Fibroblast of skin of left biceps (primary cell): ENCODE results near the gene MEP1B.
"Not testable (repeated sequence)": the region's sequence is repeated elsewhere in the genome, so short reads cannot be mapped to it uniquely, and the experiment has no call there.

Source experiments
- DNase-seq, 2 experiments: peaks; one replicate each; pipeline ENCODE4 v3.0.0-alpha.2; 2013; ENCODE audit warnings: low read depth in 2 of 2

The MEP1B gene

GRCh38 chr18:32189790-32190189 is at the start of gene MEP1B:
TSS of gene MEP1B (plus strand) at chr18:32190039. CDS start at chr18:32190071, 32 bp downstream.
- no peak for DNase-seq

- no peak for DNase-seq
These were observed 41.5 kb upstream of the MEP1B start for GRCh38 chr18:32148185-32148870.

GRCh38 chr18:32152705-32153448 is 37.0 kb upstream of the MEP1B start:
- no peak for DNase-seq

GRCh38 chr18:32156855-32157254 is 33.0 kb upstream of the MEP1B start:
- no peak for DNase-seq

GRCh38 chr18:32157580-32157979 is 32.3 kb upstream of the MEP1B start:
- no peak for DNase-seq

- DNase-seq, result peak; percentile 65 to 68
These were observed 31.7 kb upstream of the MEP1B start for GRCh38 chr18:32158108-32158624.

GRCh38 chr18:32158631-32159030 is 31.2 kb upstream of the MEP1B start:
- DNase-seq, result not testable (repeated sequence)

- DNase-seq, result no peak
These were observed 29.3 kb upstream of the MEP1B start for GRCh38 chr18:32160547-32160946.

GRCh38 chr18:32167980-32168730 is 21.7 kb upstream of the MEP1B start:
- DNase-seq, result no peak

- no peak for DNase-seq
These were observed 16.2 kb upstream of the MEP1B start for GRCh38 chr18:32173654-32174053.

- no peak for DNase-seq
These were observed 15.1 kb upstream of the MEP1B start for GRCh38 chr18:32174719-32175118.

- DNase-seq, result no peak
These were observed 14.6 kb upstream of the MEP1B start for GRCh38 chr18:32175265-32175664.

GRCh38 chr18:32176745-32177144 is 13.1 kb upstream of the MEP1B start:
- not testable (repeated sequence) for DNase-seq

GRCh38 chr18:32177530-32177929 is 12.3 kb upstream of the MEP1B start:
- no peak for DNase-seq

- DNase-seq, result no peak
These were observed 6.3 kb upstream of the MEP1B start for GRCh38 chr18:32183503-32183902.

GRCh38 chr18:32190209-32190608 is 370 bp downstream of the MEP1B start:
- no peak for DNase-seq

- DNase-seq, result no peak
These were observed 6.3 kb downstream of the MEP1B start for GRCh38 chr18:32195881-32196815.

- no peak for DNase-seq
These were observed 10.9 kb downstream of the MEP1B start for GRCh38 chr18:32200766-32201165.

- no peak for DNase-seq
These were observed 12.3 kb downstream of the MEP1B start for GRCh38 chr18:32201948-32202672.

GRCh38 chr18:32208023-32208422 is 18.2 kb downstream of the MEP1B start:
- no peak for DNase-seq

- no peak for DNase-seq
These were observed 18.7 kb downstream of the MEP1B start for GRCh38 chr18:32208577-32208976.
